Activated gamma-delta T cell (primary cell): ENCODE data around the gene P2RY1.
A peak's percentile ranks its signal among the peaks of the same experiment; 100 is the strongest.

ENCODE experiments used
- DNase-seq: peaks from one replicate; lab custom pipeline; 2025; lab: John Stamatoyannopoulos, UW
- total RNA-seq, 2 donors: gene quantifications; one replicate each; lab custom pipeline; 2026; lab: John Stamatoyannopoulos, UW

P2RY1 gene
- 4.7 to 11.1 reads per million in 2 donors for total RNA-seq

GRCh38 chr3:152834776-152835600, at the start of gene P2RY1:
Gene P2RY1, plus strand, starts transcription at chr3:152835131. Its CDS starts 652 bp downstream, at chr3:152835783.
- peak; percentile 10 for DNase-seq

DNA sequence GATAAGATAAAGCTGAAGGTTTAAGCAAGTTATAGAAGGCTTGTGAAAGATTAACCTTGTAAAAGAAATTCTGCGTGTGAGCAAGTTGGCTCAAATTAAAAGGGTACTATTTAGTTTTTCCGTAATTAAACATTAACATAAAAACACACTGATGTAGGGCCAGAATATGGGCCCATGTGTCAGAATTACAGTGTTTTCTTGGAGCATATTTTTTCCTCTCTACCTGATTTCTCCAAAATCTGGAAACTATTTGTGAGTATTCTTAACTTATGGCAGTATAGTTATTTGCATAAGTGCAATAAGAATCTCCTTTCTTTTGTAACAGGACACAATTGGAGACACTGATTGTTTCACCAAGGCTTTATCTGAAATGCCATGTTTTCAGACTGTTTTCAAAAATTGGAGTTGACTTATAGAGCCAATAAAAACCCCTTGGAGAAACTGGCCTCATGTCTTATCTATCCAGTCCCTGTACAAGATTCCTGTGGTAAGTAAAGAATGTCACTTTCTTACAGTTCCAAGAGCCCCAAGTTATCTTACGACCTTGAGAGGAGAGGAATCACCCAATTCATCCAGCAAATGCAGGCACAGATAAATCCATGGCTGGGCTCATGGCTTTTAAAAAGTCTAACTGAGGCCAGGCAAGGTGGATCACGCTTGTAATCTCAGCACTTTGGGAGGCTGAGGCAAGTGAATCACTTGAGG, 47.8 kb upstream of the P2RY1 start:
- no peak for DNase-seq

- DNase-seq: no peak
Observed at GRCh38 chr3:152790651-152791387, 44.1 kb upstream of the P2RY1 start.

GRCh38 chr3:152793969-152794368, 41.0 kb upstream of the P2RY1 start:
- no peak for DNase-seq

DNA sequence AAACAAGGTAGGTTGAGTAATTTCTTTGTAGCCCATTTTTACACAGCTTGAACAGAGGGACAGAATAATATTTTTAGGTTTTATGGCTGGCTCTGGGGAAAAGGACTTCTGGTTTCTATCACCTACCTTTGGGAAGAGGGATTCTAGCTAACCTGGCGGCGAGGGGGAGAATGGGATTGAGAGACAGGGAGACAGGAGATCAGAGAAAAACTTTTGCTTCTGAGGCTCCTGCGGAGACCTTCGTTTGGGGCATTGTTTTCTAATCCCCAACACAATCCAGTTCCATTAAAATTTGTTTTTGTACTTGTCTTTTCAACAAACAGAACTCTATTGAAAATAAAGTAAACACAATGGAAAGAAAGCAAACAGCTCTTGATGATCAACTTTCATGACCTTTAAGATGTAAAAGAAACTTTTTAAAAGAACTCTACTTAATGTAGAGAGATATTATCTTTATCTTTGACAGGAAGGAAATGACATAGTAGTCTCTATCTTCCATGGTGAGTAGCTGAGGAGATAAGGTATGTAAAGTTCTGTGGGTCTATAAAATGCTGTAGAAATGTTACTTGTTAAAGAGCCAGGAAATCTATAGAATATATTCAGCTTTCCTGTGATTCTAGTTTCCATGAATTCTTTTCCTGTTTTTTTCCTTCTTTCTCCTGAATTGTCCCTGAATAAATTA, 37.0 kb upstream of the P2RY1 start:
- DNase-seq: no peak

DNA sequence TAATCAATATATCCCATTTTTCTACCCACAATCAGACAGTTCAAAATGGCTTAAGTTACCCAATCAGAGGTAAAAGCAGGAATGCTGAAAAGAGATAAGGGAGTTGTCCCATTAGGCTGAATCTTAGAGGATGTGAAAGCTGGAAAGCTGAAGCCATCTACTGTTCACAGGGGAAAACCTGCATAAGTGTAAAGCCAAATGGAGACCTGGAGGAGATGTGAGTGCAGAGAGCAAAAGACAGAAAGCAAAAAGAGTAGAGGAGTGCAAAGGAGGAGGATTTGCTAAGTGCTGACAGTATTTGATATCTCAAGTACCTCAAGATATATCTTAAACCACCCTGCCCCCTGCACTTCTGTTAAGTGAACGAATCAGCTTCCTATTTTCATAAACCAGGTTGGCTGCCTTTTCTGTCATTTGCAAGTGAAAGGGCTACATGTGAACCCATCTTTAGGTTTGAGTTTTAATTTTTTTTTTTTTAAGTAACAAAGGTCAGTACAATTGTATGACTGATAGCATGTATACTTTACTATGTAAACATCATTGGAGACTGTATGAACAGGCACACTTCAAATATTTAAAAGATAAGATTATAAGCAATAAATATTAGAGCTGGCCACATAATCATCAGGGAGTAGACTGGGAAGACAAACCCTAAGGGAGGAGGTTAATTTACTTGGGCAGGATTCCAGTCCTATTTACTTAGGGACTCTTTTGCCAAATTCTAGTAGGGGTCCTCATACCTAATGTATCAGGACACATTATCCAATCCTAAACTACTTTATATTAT, 22.8 kb upstream of the P2RY1 start:
- DNase-seq: no peak

DNA sequence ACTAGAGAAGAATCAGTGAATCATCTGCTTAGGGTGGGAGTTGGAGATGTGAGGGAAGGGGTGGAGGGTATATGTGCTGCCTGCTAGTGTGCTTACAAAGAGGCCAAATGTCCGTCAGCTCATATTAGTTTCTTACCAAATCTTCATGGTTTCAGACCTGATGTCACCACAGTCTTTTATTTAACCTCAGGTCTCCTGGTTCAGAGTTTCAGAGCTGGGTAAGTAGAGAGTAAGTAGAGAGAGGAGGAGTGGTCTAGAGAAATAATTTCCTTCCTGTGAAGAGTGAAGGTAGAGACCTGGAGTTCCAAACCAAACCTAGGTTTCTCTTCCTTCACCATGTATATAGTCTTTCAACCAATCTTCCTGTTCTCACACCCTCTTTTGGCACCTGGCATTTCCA, 17.5 kb upstream of the P2RY1 start:
- DNase-seq: no peak

- no peak for DNase-seq
Observed at GRCh38 chr3:152818027-152818426, 16.9 kb upstream of the P2RY1 start.

DNA sequence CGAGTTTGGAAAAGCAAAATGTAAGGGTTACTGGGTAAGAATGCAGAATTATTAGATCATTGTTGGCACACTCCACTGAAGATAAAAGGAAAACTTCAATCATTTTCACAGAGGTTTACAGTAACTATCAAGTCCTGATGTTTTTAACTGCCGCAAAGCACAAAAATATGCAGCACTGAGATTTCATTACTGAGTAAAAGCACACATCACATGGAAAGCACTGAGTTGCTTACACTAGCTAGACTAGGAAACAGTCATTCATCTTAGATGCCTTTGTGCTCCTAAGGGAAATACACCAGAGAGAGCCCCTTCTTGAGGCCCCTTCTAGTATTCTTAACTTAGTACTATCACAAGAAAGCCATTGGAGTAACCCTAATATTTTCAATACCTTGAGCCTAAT, 11.8 kb upstream of the P2RY1 start:
- no peak for DNase-seq

DNA sequence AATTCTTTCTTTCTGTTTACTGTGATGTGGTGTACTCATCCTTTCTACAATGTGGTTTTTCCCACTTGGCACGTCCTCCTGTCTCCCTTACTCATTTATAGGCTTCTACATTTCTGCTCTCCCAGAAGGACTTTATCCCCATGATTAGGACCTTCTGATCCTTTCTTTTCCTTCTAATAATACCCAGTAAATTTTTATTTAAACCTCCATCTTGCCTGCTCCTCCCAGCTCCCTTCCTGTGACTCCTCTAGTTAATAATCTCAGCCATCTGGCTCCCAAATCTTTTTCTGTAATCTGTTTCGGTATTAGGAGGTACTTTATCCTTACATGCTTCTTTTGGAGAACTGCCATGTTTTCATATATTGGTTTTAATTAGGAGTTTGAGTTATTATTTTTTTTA, 11.2 kb upstream of the P2RY1 start:
- DNase-seq: no peak

DNA sequence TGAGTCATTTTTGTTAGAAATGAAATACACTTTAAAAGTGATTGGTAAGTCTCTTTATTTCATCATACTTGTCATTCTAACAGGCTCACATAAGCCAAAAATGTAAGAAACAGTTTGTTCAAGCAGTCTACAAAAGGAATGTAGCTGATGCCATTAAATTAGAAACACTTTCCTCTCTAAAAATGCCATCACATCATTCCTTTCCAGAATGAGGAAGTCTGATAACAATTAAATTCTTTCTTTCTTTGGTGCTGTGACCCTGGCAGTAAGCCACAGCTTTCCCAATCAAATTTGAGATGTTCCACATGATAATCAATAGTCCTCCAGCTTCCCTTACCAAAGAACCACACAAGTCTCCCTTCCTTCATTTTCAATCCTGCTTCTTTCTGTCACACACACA, 9.4 kb upstream of the P2RY1 start:
- no peak for DNase-seq

GRCh38 chr3:152826476-152826875, 8.5 kb upstream of the P2RY1 start:
- DNase-seq: no peak

- no peak for DNase-seq
Observed at GRCh38 chr3:152827313-152827712, 7.6 kb upstream of the P2RY1 start.

DNA sequence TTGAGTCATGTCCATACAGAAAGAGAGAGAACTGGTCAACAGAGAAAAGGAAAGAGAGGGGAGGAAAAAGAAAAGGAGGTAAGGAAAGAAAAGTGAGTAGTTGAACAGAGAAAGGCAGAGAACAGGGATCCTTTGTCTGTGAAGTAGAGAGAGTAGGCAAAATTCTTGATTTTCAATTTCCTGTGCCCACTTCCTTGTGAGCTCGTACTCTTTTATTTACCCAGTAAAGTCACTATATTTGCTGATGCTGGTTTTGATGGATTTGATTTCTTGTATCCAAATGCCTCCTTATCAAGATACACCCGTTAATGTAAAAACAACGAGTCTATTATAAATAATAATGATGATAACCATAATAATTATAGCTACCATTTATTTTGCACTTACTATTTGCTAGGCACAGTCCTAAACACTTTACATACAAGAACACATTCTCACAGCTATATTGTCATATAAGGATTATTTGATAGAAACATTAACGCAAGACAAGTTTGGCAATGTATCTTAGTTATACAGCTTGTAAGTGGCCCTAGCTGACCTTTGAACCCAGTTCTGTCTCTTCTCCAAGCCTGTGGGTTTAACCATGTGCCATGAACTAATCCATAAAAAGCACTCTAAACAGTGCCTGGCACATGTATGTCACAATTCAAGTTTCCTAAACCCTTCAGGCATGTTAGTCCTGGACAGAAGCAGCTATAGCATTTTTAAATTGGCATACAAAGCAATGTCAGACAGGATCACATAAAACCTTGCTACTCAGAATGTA, 6.7 kb upstream of the P2RY1 start:
- DNase-seq: no peak

DNA sequence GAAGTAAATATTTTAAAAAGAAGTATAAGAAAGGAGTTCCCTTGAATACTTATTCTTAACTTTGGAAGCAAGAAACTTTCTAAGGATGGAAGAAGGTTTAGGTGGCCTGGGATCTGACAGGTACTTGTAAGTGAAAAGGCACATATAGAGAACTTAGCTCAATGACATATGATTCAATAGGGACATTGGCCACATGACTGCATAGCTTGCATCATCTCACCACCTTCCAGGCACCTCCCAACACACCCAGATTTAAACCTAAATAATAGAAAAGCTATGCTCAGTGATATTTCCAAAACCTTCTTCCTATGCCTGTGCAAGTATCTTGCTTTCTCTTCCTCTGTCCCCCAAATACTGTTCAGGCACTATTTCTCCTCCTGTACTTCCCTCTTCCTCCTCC, 4.7 kb upstream of the P2RY1 start:
- DNase-seq: no peak

- DNase-seq: no peak
Observed at GRCh38 chr3:152832046-152832445, 2.9 kb upstream of the P2RY1 start.

GRCh38 chr3:152833089-152833488, 1.8 kb upstream of the P2RY1 start:
- no peak for DNase-seq

DNA sequence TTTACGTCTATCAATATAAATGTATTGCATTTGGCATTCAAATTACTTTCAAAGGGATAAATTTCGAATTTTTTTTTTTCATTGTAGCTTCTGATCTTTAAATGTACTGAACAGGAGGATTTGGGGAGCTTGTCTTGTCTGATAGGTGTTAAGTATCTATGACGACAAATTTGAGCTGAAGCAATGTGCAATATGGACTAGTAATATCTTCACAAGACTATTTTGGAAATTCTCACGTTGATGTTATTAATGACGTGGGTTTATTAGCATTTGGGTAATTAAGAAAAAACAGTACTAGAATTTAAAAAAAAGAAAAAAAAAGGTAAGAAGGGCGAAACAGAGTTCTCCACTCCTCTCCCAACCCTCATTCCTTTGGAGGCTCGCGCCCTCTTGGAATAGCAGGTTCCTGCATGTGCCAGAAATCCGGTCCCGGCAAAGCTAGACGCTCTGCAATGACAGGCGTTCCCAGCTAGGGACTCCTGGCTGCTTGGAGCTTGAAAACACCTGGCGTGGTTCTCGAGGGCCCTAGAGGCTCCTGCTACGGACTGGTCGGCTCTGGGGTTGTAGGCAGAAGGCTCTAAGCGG, 648 bp upstream of the P2RY1 start:
- DNase-seq: no peak

- DNase-seq: no peak
Observed at GRCh38 chr3:152835601-152836102, 721 bp downstream of the P2RY1 start.

DNA sequence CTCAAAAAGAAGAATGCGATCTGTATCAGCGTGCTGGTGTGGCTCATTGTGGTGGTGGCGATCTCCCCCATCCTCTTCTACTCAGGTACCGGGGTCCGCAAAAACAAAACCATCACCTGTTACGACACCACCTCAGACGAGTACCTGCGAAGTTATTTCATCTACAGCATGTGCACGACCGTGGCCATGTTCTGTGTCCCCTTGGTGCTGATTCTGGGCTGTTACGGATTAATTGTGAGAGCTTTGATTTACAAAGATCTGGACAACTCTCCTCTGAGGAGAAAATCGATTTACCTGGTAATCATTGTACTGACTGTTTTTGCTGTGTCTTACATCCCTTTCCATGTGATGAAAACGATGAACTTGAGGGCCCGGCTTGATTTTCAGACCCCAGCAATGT, 1.3 kb downstream of the P2RY1 start:
- no peak for DNase-seq
